GM12878 (cell line): ENCODE results near the gene GPR107. TPM values are rescaled to one million over a fixed set of nuclear protein-coding genes. Genes with fewer than 3 reads are reported as not detected.

Experiments
- HDGF ChIP-seq: fragments of 450-650 bp; IDR thresholded peaks from 2 replicates; pipeline ENCODE4 v1.6.1; 2016; ENCODE audit warnings: antibody characterized with exemption
- MXI1 ChIP-seq: fragments of 150-350 bp; IDR thresholded peaks from 2 replicates; pipeline ENCODE4 v1.6.1; 2011; ENCODE audit warnings: low read depth, mild to moderate bottlenecking, inconsistent platforms, low read length, improper control_type of control experiment
- POLR2AphosphoS2 ChIP-seq: IDR thresholded peaks from 2 replicates; pipeline ENCODE4 v1.6.1; 2011; ENCODE audit warnings: low read depth, mild to moderate bottlenecking, low read length, improper control_type of control experiment, moderate library complexity
- RFX5 ChIP-seq: IDR thresholded peaks from 2 replicates; pipeline ENCODE4 v1.6.1; 2011; ENCODE audit warnings: low read depth, low read length, improper control_type of control experiment
- TAF1 ChIP-seq: IDR thresholded peaks from 2 replicates; pipeline ENCODE4 v1.6.1; 2011; ENCODE audit warnings: mild to moderate bottlenecking, low read depth, low read length, borderline replicate concordance
- TCF3 ChIP-seq: IDR thresholded peaks from 2 replicates; pipeline ENCODE4 v1.6.1; 2012; ENCODE audit warnings: low read depth, mild to moderate bottlenecking, low read length, borderline replicate concordance; ENCODE audit not compliant: insufficient read depth
- ZNF274 ChIP-seq: IDR thresholded peaks from one replicate; pipeline ENCODE4 v1.8.0; 2011; ENCODE audit not compliant: insufficient read length, insufficient read depth
- ZNF622 ChIP-seq: fragments of 450-650 bp; IDR thresholded peaks from 2 replicates; pipeline ENCODE4 v1.6.1; 2017; ENCODE audit warnings: mild to moderate bottlenecking, inconsistent platforms
- ZNF687 ChIP-seq: fragments of 450-650 bp; IDR thresholded peaks from 2 replicates; pipeline ENCODE4 v1.6.1; 2017; ENCODE audit warnings: mild to moderate bottlenecking, moderate library complexity
- polyA plus RNA-seq, 11 experiments: library from polyadenylated mRNA; depleted of rRNA in 4 of 11; unstranded in 6 of 11; stranded (reverse) in 5 of 11; fragments of >200 nt; fragmentation: Nextera tagmentation in 4 of 11; fragmentation: Illumina TruSeq in 1 of 11; extraction: Ambion mirVana in 4 of 11; extraction: Trizol in 1 of 11; gene quantifications; 1 replicate in 1 of 11; 2 replicates in 10 of 11; pipeline versions ENCODE4 v1.2.1 to v1.2.3, GENCODE V29; 2011 to 2016; ENCODE audit warnings: inconsistent platforms in 2 of 11, missing spikeins in 2 of 11, low read depth in 1 of 11
- total RNA-seq, 4 experiments: library from RNA; depleted of rRNA in 3 of 4; stranded (reverse); fragments of >200 nt in 3 of 4; fragmentation: Illumina TruSeq in 1 of 4; extraction: Trizol in 1 of 4; gene quantifications; 2 replicates each; pipeline versions ENCODE4 v1.2.1 to v1.2.3, GENCODE V29; 2013 to 2021
- TF ChIP-seq, protein P1 (sequence below): fragments of 450-650 bp; IDR thresholded peaks from 2 replicates; pipeline ENCODE4 v1.6.1; 2016; ENCODE audit warnings: mild to moderate bottlenecking, moderate library complexity, borderline replicate concordance
- TF ChIP-seq, protein P2 (sequence below): fragments of 450-650 bp; IDR thresholded peaks from 2 replicates; pipeline ENCODE4 v1.6.1; 2016; ENCODE audit warnings: mild to moderate bottlenecking
- TF ChIP-seq, protein P3 (sequence below): IDR thresholded peaks from 2 replicates; pipeline ENCODE4 v1.6.1; 2012; ENCODE audit warnings: improper control_type of control experiment, low read depth, low read length; ENCODE audit not compliant: insufficient replicate concordance

GPR107 gene
- total and polyA plus RNA-seq, 10 of the 15 experiments (the other 5 are each of a cell fraction or from before 2014, with no cell fraction given), result 2.7 to 21.4 (median 10.6) TPM

- TF ChIP-seq POLR2AphosphoS2, result 0 out of 2 replicates have a peak, but pooled peaks have one; percentile 11
- TF ChIP-seq RFX5, result no peak
- TF ChIP-seq TAF1, result no peak
- TF ChIP-seq ZNF622, result no peak
- TF ChIP-seq, protein P1, sequence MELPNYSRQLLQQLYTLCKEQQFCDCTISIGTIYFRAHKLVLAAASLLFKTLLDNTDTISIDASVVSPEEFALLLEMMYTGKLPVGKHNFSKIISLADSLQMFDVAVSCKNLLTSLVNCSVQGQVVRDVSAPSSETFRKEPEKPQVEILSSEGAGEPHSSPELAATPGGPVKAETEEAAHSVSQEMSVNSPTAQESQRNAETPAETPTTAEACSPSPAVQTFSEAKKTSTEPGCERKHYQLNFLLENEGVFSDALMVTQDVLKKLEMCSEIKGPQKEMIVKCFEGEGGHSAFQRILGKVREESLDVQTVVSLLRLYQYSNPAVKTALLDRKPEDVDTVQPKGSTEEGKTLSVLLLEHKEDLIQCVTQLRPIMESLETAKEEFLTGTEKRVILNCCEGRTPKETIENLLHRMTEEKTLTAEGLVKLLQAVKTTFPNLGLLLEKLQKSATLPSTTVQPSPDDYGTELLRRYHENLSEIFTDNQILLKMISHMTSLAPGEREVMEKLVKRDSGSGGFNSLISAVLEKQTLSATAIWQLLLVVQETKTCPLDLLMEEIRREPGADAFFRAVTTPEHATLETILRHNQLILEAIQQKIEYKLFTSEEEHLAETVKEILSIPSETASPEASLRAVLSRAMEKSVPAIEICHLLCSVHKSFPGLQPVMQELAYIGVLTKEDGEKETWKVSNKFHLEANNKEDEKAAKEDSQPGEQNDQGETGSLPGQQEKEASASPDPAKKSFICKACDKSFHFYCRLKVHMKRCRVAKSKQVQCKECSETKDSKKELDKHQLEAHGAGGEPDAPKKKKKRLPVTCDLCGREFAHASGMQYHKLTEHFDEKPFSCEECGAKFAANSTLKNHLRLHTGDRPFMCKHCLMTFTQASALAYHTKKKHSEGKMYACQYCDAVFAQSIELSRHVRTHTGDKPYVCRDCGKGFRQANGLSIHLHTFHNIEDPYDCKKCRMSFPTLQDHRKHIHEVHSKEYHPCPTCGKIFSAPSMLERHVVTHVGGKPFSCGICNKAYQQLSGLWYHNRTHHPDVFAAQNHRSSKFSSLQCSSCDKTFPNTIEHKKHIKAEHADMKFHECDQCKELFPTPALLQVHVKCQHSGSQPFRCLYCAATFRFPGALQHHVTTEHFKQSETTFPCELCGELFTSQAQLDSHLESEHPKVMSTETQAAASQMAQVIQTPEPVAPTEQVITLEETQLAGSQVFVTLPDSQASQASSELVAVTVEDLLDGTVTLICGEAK, result no peak
- TF ChIP-seq HDGF, result no peak
- no peak for TF ChIP-seq TCF3
- 0 out of 2 replicates have a peak, but pooled peaks have one; percentile 6 for TF ChIP-seq ZNF687
- TF ChIP-seq, protein P2, sequence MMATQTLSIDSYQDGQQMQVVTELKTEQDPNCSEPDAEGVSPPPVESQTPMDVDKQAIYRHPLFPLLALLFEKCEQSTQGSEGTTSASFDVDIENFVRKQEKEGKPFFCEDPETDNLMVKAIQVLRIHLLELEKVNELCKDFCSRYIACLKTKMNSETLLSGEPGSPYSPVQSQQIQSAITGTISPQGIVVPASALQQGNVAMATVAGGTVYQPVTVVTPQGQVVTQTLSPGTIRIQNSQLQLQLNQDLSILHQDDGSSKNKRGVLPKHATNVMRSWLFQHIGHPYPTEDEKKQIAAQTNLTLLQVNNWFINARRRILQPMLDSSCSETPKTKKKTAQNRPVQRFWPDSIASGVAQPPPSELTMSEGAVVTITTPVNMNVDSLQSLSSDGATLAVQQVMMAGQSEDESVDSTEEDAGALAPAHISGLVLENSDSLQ, result no peak
- TF ChIP-seq ZNF274, result no peak
- TF ChIP-seq, protein P3, sequence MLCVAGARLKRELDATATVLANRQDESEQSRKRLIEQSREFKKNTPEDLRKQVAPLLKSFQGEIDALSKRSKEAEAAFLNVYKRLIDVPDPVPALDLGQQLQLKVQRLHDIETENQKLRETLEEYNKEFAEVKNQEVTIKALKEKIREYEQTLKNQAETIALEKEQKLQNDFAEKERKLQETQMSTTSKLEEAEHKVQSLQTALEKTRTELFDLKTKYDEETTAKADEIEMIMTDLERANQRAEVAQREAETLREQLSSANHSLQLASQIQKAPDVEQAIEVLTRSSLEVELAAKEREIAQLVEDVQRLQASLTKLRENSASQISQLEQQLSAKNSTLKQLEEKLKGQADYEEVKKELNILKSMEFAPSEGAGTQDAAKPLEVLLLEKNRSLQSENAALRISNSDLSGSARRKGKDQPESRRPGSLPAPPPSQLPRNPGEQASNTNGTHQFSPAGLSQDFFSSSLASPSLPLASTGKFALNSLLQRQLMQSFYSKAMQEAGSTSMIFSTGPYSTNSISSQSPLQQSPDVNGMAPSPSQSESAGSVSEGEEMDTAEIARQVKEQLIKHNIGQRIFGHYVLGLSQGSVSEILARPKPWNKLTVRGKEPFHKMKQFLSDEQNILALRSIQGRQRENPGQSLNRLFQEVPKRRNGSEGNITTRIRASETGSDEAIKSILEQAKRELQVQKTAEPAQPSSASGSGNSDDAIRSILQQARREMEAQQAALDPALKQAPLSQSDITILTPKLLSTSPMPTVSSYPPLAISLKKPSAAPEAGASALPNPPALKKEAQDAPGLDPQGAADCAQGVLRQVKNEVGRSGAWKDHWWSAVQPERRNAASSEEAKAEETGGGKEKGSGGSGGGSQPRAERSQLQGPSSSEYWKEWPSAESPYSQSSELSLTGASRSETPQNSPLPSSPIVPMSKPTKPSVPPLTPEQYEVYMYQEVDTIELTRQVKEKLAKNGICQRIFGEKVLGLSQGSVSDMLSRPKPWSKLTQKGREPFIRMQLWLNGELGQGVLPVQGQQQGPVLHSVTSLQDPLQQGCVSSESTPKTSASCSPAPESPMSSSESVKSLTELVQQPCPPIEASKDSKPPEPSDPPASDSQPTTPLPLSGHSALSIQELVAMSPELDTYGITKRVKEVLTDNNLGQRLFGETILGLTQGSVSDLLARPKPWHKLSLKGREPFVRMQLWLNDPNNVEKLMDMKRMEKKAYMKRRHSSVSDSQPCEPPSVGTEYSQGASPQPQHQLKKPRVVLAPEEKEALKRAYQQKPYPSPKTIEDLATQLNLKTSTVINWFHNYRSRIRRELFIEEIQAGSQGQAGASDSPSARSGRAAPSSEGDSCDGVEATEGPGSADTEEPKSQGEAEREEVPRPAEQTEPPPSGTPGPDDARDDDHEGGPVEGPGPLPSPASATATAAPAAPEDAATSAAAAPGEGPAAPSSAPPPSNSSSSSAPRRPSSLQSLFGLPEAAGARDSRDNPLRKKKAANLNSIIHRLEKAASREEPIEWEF, result no peak
- TF ChIP-seq MXI1, result no peak
These were observed 11.3 kb upstream of the GPR107 start (continued) for GRCh38 chr9:130042406-130042884.
